HUES6 (cell line): ENCODE data around the gene AHRR.

Experiments used
- H3K27ac ChIP-seq: 2 replicates; pipeline ENCODE4 v1.7.0; 2013; ENCODE audit warnings: low read depth, mild to moderate bottlenecking, low read length, inconsistent platforms
- H3K27me3 ChIP-seq: 2 replicates; pipeline ENCODE4 v1.6.1; 2013; ENCODE audit warnings: low read length; ENCODE audit not compliant: control insufficient read depth, insufficient read depth
- H3K36me3 ChIP-seq: 2 replicates; pipeline ENCODE4 v1.6.1; 2013; ENCODE audit warnings: low read length; ENCODE audit not compliant: control insufficient read depth, insufficient read depth
- H3K4me1 ChIP-seq: 2 replicates; pipeline ENCODE4 v1.6.1; 2013; ENCODE audit warnings: low read length; ENCODE audit not compliant: control insufficient read depth, insufficient read depth
- H3K4me3 ChIP-seq: 2 replicates; pipeline ENCODE4 v1.5.1; 2013; ENCODE audit warnings: low read depth, low read length
- H3K9ac ChIP-seq: one replicate; pipeline ENCODE4 v1.6.1; 2013; ENCODE audit warnings: mild to moderate bottlenecking, low read length
- H3K9me3 ChIP-seq: 2 replicates; pipeline ENCODE4 v1.6.1; 2013; ENCODE audit warnings: low read depth, low read length; ENCODE audit not compliant: control insufficient read depth, insufficient read depth

Gene AHRR

DNA sequence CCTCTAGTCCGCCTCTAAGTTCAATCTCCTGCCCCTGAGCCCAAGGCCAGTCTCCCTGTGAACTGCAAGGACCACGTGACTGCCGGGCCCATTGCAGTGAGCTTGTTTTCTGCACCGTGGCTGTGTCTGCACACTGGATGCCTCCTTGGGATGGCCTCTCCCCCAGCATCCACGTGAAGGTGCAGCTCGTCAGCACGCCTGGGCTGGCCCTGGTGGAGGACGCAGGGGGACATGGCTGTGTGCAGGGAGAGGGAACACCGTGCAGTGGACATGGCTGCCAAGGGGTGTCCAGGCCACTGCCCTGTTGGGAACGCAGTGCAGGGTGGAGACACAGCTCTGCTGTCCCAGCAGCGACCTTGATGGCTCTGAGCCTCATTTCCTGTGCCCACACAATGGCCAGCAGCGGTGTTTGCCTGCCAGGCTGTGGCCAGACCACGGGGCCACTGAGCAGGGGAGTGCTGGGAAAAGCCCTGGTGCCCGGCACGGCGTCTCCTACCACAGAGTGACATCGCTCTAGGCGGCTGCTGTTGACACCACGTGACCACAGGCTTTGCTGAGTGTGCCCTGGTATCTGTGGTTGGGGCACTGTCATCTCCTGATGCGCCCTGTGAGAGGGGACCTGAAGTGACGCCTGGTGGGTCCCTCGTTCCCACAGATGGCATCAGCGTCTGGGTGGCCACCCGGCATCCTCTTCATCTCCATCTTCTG lies 94.6 kb downstream of the AHRR start:
- Histone ChIP-seq H3K4me1 (peaks cover 6% of the 10 kb centered on the region), H3K27me3 (no peaks in the 10 kb centered on the region), H3K4me3 (no peak overlapping the region), H3K36me3 (no peaks in the 10 kb centered on the region), H3K9me3 (no peaks in the 10 kb centered on the region), H3K9ac (peak overlapping the region; percentile 5), H3K27ac (no peak overlapping the region)

DNA sequence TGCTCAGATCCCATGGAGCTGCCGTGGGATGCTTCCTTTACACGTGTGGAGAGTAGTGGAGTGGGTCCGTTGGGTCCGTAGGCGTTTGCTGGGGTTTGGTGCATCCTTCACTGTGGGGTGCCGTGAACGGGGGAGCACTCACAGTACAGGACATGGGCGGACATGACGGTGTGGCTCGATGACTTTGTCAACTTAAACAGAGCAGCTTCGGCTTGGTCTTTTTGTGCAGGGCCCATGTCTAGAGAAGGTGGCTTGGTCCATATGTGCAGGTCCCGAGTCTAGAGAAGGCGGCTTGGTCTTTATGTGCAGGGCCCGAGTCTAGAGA lies 95.1 kb downstream of the AHRR start:
- no peaks in the 10 kb centered on the region for H3K9me3 ChIP-seq
- H3K27me3 ChIP-seq, result no peaks in the 10 kb centered on the region
- no peak overlapping the region for H3K4me3 ChIP-seq
- no peak overlapping the region for H3K9ac ChIP-seq
- H3K4me1 ChIP-seq, result peaks cover 6% of the 10 kb centered on the region
- no peaks in the 10 kb centered on the region for H3K36me3 ChIP-seq
- H3K27ac ChIP-seq, result no peak overlapping the region

DNA sequence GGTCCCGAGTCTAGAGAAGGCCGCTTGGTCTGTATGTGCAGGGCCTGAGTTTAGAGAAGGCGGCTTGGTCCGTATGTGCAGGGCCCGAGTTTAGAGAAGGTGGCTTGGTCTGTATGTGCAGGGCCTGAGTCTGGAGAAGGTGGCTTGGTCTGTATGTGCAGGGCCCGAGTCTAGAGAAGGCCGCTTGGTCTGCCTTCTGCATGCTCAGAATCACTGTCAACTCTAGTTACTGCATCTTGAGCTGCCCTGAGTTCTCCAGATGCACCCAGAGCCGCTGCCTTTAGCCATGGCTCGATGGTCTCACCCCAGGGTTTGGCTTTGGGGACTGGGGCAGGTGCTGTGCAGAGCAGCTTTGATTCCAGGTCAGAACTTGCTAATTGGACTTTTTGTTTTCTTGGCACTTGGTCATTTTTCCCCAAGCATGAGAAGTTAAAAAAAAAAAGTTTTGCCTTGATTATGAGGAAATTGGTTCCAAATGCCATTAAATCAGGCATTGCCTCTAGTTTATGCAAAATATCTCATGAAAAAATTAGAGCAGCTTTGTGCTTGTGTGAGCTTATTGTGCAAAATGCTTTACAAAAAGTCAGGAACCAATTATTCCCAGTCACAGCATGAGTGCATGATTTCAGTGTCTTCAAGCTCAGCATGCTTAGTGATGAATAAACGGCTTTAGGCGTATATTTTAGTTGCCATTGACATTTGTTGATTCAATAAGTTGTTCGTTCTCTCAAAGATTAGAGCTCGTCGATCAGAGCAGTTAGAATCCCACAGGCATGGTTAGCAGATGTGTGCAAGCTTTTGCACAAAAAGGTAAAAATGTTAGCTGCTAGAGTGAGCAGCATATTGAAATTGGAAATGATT lies 96.0 kb downstream of the AHRR start:
- Histone ChIP-seq H3K36me3 (no peaks in the 10 kb centered on the region), H3K27ac (no peak overlapping the region), H3K9me3 (no peaks in the 10 kb centered on the region), H3K4me1 (peaks cover 6% of the 10 kb centered on the region), H3K27me3 (no peaks in the 10 kb centered on the region), H3K9ac (no peak overlapping the region), H3K4me3 (no peak overlapping the region)

DNA sequence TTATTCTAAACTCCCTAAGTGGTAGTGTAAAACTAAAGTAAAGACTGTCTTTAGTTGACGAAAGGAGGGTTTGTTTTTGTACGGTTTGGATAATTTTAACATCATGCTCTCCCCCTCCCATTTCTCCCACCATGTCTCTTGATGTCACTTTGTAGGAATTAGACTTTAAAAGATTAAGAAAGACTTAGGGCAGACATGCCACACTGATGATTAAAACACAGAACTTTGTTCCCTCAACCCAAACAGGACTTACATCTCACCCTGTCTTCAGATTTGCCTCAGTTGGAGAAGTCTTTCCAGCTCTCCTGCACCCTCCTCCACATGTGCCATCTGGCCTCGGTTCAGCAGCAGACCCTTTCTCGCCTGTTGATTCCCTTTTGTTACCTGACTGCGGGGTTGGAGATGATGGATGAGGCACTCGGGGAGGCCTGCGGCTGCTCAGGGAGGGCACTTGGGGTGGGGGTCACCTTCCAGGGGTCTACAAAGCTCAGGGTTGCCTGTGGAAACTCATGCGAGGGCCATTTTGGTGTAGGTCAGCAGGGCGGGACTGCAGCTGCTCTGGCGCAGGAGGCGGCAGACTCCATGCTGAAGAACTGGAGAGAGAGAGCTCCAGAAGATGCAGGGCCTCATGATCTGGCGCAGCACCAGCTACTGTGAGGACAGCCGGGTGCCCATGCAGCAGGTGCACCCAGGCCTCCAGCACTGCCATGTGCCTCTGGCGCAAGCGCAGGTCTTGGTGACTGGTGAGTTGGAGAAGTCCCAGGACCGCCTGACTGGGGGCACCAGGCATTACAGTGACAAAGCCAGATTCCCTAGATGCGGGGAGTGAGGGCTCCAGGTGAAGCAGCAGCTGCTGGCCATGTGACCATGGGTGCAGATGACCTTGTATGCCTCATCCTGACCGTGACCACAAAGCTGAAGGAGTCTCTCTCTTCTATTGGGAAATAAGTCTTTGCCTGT lies 96.9 kb downstream of the AHRR start:
- no peaks in the 10 kb centered on the region for H3K36me3 ChIP-seq
- no peaks in the 10 kb centered on the region for H3K9me3 ChIP-seq
- H3K27me3 ChIP-seq, result no peaks in the 10 kb centered on the region
- no peak overlapping the region for H3K9ac ChIP-seq
- no peak overlapping the region for H3K4me3 ChIP-seq
- no peak overlapping the region for H3K27ac ChIP-seq
- H3K4me1 ChIP-seq, result peaks cover 6% of the 10 kb centered on the region

DNA sequence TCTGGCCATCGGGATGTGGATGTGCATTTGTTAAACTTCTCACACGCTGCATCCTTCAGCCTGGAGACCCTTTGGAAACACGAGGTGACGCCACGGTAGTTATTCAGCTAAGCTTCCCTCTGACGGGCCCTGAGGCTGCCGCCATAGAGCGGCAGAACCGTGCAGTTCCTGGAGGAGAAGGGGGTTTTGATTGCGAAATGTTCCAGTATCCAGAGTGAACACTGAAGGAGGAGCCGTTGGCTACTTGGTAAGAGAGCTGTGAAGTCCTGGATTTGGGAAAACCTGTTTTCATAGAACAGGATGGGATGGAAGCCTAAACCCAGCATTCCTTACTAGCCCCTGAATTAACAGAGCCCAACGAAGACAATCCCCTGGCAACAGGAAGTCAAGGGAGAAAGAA lies 98.5 kb downstream of the AHRR start:
- Histone ChIP-seq H3K4me3 (no peak overlapping the region), H3K36me3 (no peaks in the 10 kb centered on the region), H3K9me3 (no peaks in the 10 kb centered on the region), H3K9ac (no peak overlapping the region), H3K27ac (no peak overlapping the region), H3K27me3 (no peaks in the 10 kb centered on the region), H3K4me1 (peaks cover 6% of the 10 kb centered on the region)

DNA sequence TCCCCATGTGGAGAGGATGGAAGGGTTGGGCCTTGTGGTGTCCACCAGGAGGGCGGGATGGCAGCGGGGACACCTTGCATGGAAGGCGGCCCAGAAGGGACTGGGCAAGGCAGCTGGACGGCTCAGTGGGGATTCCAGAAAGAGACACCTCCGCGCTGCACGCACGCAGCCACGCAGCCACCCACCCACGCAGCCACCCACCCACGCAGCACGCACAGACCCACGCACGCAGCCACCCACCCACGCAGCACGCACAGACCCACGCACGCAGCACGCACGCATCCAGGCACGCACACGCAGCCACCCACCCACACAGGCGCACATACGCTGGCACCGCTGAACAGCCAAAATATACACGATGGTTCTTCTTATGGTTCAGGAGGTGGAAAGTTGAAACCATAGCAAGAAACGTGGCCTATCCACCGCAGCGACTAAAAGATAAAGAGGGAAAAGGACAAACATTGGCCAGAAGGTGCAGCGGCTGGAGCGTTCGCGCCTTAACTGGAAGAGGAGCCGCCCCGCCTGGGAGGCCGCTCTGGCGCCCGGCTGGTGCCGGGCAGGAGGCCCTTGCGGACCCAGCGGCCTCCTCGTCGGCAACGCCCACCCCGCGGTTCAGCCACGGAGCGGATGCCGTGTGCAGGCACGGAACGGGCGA lies 99.2 kb downstream of the AHRR start:
- H3K27ac ChIP-seq, result no peak overlapping the region
- H3K4me3 ChIP-seq, result no peak overlapping the region
- no peaks in the 10 kb centered on the region for H3K36me3 ChIP-seq
- H3K27me3 ChIP-seq, result no peaks in the 10 kb centered on the region
- no peak overlapping the region for H3K9ac ChIP-seq
- H3K4me1 ChIP-seq, result peaks cover 3% of the 10 kb centered on the region
- H3K9me3 ChIP-seq, result no peaks in the 10 kb centered on the region

DNA sequence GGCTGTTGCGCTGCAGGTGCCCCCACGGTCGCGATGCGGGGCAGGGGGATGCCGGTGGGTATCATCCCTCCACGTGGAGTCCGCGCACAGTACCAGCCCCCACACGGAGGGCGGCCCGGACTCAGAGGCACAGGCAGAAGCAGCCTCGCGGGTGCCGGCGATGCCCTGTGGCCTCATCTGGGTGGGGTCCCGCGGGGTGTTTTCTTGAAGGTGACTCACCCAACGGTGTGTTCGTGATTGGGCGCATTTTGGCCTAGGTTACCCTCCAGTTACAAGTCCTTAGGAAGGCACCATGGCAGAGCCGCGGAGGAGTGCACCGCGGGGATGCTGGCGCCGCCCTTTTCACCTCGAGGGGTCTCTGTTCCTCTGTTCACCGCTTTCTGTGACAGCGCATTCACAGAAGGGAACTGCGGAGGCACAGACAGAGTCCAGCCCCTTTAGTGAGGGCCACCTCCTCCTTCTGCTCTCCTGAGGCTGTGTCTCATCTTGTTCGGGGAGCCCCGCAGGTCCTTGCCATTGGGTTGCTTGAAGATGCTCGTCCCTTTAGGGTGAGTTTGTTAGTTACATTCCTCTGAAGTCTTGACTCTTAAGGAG lies 99.9 kb downstream of the AHRR start:
- Histone ChIP-seq H3K4me1 (no peaks in the 10 kb centered on the region), H3K27ac (no peak overlapping the region), H3K9me3 (no peaks in the 10 kb centered on the region), H3K27me3 (no peaks in the 10 kb centered on the region), H3K4me3 (no peak overlapping the region), H3K9ac (no peak overlapping the region), H3K36me3 (no peaks in the 10 kb centered on the region)

DNA sequence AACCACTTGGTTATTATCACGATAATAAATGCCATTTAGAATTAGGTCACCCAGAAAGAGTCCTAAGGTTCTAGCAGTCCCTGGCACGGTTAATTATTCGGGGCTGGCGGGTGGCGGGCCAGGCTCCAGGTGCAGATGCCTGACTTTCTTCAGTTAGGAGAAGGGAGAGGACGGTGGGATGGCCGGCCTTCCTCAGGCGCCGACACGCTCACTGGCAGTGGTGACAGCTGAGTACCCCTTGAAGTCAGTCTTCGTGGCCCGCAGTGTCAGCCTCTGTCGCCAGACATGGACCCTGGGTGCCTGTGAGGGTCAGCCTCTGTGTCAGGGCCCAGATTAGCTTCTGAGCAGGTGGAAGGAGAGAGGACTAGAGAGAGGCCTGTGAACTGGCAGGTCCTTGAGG lies 100.4 kb downstream of the AHRR start:
- H3K27ac ChIP-seq, result no peak overlapping the region
- no peaks in the 10 kb centered on the region for H3K4me1 ChIP-seq

DNA sequence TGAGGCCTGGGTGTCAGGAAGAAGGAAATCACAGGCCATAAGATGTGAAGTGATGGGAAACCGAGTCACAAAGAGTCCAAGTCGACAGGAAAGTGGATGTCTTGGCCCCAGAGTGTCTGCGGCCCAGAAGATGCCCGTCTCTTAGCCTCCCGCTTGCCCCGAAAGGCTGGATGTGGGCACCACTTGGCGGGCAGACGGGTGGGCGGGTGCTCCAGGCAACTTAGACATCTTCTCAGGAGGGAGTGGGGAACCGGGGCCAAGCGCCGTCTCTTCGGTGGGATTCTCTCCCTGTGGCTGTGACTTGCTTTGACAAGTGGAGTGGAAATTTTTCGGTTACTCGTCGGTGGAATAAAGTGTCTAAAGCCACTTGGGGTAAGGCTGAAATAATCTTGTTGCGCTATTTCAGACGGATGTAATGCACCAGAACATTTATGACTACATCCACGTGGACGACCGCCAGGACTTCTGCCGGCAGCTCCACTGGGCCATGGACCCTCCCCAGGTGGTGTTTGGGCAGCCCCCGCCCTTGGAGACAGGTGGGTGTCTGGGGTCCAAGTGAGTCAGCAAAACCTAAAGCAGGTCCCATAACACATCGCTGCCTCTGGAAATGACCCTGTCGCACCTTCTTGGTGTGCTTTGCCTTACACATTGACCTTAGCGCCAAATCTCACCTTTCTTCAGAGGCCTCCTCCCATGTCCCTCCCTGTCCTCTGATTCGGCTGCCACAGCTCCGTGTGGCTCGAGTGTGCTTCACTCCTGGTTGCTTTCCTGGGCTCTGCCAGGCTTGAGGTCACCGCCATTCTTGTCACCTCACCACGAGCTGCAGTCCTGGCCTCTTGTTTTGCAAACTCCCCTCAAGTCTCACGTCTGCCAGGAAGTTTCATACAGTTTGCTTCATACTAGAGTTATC lies 101.1 kb downstream of the AHRR start:
- no peak overlapping the region for H3K4me3 ChIP-seq
- no peaks in the 10 kb centered on the region for H3K4me1 ChIP-seq
- no peaks in the 10 kb centered on the region for H3K36me3 ChIP-seq
- H3K27ac ChIP-seq, result no peak overlapping the region
- no peaks in the 10 kb centered on the region for H3K9me3 ChIP-seq
- no peak overlapping the region for H3K9ac ChIP-seq
- no peaks in the 10 kb centered on the region for H3K27me3 ChIP-seq

More for the DNA sequence above, 100.4 kb downstream of the AHRR start:
- no peaks in the 10 kb centered on the region for H3K36me3 ChIP-seq
- H3K4me3 ChIP-seq, result no peak overlapping the region
- H3K9me3 ChIP-seq, result no peaks in the 10 kb centered on the region
- no peaks in the 10 kb centered on the region for H3K27me3 ChIP-seq
- no peak overlapping the region for H3K9ac ChIP-seq

DNA sequence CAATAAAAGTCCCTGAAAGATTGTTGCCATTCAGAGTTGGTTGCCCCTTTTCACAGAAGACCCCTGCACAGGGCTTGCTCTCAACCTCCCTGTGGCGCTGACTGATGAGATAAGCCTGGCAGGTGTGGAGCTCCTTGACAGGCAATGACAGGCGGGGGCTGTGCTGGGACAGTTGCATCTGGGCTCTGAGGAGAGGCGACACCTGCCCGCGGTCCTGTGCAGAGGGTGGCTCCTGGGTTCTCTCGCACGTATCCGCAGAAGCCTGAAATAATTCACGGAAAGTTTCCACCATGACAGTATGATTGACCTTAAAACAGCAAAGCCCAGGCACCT lies 101.7 kb downstream of the AHRR start:
- H3K27me3 ChIP-seq, result no peaks in the 10 kb centered on the region
- H3K9ac ChIP-seq, result no peak overlapping the region
- H3K27ac ChIP-seq, result no peak overlapping the region
- H3K36me3 ChIP-seq, result no peaks in the 10 kb centered on the region
- H3K4me3 ChIP-seq, result no peak overlapping the region
- H3K4me1 ChIP-seq, result no peaks in the 10 kb centered on the region
- H3K9me3 ChIP-seq, result no peaks in the 10 kb centered on the region
